Hepatocyte (in vitro differentiated cells): Measurements from ENCODE around the gene PABPN1L.

Experiments used
- EZH2 ChIP-seq: fragments of 200-600 bp; sonication (generic); IDR thresholded peaks from 2 replicates; pipeline ENCODE4 v1.6.1; 2016; ENCODE audit warnings: antibody characterized with exemption, mild to moderate bottlenecking, borderline replicate concordance
- EZH2phosphoT487 ChIP-seq: fragments of 200-600 bp; sonication (generic); IDR thresholded peaks from one replicate; pipeline ENCODE4 v1.6.1; 2018; ENCODE audit warnings: antibody characterized with exemption, mild to moderate bottlenecking, low read depth, moderate library complexity; ENCODE audit not compliant: unreplicated experiment, severe bottlenecking
- TF ChIP-seq, protein P1 (sequence below): fragments of 200-600 bp; sonication (generic); IDR thresholded peaks from 2 replicates; pipeline ENCODE4 v1.5.1; 2016; ENCODE audit warnings: antibody characterized with exemption, mild to moderate bottlenecking; ENCODE audit not compliant: poor library complexity

DNA sequence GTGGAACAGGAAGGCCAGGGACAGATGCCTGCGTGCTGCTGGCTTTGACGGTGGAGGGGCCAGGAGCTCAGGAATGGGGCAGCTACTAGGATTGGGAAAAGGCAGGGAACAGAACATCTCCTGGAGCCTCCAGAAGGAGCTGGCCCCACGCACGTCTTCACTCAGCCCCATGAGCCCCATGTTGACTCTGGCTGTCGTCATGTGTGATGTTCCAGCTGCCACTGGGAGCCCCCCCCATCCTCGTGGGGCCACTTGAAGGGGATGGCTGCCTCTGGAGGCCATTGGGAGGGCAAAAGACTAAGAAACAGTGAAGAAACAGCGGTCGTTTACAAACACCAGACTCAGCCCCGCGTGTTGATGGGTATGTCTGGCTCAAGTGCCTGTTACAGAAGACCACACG lies 36.2 kb downstream of the PABPN1L start:
- TF ChIP-seq EZH2 (no peak), EZH2phosphoT487 (no peak)
- TF ChIP-seq, protein P1, sequence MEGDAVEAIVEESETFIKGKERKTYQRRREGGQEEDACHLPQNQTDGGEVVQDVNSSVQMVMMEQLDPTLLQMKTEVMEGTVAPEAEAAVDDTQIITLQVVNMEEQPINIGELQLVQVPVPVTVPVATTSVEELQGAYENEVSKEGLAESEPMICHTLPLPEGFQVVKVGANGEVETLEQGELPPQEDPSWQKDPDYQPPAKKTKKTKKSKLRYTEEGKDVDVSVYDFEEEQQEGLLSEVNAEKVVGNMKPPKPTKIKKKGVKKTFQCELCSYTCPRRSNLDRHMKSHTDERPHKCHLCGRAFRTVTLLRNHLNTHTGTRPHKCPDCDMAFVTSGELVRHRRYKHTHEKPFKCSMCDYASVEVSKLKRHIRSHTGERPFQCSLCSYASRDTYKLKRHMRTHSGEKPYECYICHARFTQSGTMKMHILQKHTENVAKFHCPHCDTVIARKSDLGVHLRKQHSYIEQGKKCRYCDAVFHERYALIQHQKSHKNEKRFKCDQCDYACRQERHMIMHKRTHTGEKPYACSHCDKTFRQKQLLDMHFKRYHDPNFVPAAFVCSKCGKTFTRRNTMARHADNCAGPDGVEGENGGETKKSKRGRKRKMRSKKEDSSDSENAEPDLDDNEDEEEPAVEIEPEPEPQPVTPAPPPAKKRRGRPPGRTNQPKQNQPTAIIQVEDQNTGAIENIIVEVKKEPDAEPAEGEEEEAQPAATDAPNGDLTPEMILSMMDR: no peak
